Epidermal melanocyte (primary cell): ENCODE measurements around the gene LAMB2.

Source experiments
- DNase-seq: peaks from one replicate; pipeline ENCODE4 v3.0.0; 2011; ENCODE audit warnings: low spot score; ENCODE audit not compliant: insufficient read length

The LAMB2 gene

DNA sequence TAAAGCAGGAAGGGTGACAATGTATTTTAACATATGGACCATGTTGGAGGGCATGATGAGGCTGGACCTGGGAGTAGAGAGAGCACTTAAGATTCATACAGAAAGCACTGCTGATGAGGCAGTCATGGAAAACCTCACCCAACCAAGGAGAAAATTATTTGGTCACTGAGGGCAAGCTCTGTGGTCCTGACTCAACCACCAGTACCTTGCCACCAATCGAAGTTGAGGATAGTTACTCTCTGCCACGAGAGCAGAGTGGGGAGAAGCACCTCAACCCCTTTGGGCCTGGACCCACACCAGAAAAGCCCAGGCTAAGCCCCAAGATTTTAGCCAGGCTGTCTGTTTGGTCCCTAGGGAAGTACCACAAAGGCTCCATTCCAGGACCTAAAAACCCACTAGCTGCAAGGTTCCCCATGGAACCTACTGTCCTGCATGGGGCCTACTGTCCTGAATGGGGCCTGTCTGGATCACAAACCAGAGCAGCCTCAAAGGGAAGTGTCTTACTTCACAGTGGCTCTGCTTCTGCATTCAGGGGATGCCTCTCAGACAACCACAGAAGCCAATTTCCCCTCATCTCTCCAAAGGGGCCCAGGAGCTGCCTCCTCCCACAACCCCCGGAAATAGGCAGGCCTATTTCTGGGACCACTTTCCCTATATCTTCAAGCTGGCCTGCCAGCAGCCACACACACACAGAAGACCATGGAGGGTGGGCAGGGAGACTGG lies 29.1 kb upstream of the LAMB2 start:
- no peak for DNase-seq

DNA sequence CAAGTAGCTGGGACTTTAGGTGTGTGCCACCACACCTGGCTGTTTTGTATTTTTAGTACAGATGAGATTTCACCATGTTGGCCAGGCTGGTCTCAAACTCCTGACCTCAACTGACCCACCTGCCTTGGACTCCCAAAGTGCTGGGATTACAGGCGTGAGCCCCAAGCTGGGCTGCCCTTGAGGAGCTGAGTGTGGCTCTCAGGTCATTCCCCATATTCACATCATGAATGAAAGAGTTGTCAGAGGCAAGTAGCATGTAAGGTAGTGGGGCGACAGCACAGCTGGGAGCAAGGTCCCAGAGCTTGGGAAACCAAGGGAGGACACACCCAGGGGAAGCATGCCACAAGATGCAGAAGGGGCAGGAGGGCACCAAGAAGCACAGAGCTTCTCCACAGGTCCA lies 28.3 kb upstream of the LAMB2 start:
- DNase-seq, result no peak

GRCh38 chr3:49158792-49159191 lies 25.9 kb upstream of the LAMB2 start:
- DNase-seq, result no peak

GRCh38 chr3:49158103-49158709 lies 25.4 kb upstream of the LAMB2 start:
- no peak for DNase-seq

DNA sequence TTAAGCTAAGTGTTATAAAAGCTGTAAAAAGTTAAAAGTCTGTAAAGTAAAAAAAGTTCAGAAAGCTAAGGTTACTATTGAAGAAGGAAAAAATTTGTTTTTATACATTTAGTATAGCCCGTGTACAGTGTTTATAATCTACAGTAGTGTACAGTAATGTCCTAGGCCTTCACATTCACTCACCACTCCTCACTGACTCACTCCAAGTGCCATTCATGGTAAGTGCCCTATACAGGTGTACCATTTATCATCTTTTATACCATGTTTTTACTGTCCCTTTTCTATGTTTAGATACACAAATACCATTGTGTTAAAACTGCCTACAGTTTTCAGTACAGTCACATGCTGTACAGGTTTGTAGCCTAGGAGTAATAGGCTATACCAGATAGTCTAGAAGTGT lies 24.4 kb upstream of the LAMB2 start:
- no peak for DNase-seq

DNA sequence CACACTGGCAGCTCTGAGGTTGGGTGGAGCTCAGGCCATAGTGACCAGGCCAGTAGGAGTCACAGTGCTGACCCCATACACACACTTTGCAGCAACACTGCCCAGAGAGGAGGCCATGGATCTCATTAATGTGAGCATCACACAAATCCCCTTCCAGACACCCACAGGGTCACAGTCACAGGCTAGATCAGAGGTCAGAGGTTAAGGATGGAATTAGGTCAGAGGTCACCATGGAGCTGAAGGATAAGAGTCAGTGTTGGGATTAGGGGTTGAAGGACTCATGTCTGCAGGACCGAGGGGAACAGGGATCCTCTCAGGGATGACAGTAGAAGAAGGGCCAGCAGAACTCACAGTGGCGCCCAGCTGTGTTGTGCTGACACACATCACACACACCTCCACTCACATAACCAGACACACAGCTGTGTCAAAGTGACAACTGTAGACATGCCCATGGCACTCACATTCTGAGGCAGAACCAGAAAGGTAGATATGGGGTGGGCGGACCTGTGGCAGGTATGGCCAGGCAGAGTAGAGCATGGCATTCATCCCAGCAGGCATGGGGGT lies 20.6 kb upstream of the LAMB2 start:
- DNase-seq, result no peak

DNA sequence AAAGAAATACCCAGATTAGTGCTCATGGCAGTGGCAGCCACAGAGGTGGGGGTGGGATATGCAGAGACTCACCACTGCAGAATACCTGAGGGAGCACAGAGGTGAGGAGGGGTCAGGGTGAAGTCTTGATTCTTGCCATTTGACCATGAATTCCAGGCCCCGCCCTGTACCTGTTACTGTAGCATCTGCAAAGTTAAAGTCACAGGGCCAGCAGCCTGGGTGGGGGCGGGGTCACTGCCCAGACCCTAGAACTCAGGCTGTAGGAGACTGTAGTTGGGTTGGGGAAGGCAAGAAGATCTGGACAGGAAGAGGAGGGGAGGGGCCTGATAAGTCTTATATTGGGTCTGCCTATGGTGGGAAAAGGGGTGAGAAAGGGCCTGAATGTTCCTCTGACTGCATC lies 18.8 kb upstream of the LAMB2 start:
- no peak for DNase-seq

GRCh38 chr3:49148159-49148558 lies 15.3 kb upstream of the LAMB2 start:
- DNase-seq, result no peak

DNA sequence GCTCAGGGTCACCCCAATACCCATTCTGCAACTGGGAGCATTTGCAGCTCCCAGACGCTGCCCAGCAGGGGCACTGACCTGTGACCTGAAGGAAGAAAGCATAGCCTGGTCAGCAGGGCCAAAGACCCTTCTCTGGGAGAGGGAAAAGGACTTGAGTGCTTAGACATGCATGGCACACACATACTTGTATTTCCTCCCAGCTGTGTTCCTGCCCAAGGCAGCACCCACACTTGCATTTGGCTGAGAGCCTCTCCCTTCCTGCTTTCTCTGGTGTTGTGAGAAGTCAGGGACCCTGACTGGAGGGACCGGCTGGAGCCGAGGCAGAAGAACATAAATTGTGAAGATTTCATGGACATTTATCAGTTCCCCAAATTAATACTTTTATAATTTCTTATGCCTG lies 7.2 kb upstream of the LAMB2 start:
- DNase-seq, result no peak

- DNase-seq, result peak; percentile 8
Measured at GRCh38 chr3:49135499-49135898, 2.6 kb upstream of the LAMB2 start.

DNA sequence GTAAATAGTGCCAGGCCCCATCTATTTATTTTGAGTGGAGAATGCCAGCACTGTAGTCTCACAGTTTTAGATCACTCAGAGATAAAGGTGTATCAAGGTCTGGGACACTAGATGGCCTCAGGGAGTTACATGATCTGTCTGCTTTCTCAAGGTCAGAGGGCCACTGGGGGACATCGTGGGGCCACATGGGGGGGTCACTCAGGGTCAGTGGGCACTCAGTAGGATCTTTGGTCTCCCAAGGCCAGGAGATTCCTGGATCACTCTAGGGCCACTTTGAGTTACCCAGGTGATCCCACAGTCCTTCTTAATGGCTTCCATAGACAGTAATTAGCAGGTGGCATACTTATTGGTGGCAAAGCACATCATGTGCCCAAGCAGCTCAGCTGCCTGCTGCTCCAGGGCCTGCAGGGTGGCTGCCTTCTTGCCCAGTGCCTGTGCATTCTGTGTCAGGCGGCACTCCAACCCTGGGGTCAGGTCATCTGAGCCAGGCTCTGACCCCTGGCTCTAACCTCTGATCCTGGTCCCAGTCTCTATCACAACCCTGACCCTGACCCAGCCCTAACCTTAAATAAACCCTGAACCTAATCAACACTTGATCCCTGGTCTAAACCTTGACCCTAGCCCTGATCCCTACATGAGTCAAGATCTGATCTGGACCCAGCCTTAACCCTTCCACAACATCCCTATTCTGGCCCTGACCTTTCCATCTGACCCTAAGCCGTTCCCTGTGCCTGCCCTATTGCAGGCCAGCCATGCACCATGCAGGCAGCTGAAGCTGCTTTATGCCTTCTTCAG lies 1.8 kb upstream of the LAMB2 start:
- DNase-seq, result peak; percentile 7

DNA sequence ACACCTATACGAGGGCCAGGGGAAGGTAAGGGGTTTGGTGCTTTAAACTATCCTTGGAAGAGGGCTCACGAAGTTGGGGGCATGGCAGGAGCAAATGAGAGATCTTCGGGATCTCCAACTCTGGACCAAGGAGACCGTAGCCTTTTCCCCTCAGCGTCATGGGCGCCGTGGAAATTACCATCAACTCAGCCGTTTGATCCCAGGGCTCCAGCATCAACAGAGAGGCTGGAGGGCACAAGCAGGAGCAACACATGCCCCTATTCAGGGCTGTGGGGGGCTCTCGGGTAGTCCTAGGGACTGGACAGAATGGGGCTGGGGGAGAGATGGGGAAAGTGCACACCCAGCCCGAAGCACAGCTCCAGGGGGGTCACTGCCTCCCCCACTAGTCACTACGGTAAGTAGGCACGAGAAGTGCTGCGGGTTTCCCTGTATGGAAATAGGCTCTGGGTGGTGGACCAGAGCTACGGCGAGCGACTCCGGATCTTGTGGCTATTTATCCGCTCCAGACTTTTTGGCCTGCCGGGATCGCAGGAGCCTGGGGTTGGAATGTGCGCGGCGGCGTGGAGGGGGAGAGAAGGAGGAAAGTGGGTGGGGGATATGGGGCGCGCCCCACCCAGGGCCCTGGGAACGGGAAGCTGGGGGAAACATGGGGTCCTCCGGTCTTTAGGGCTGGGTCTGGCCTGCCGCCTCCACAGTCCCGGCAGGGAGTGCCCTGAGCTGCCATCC lies 539 bp upstream of the LAMB2 start:
- peak; percentile 94 for DNase-seq

- DNase-seq, result no peak
Measured at GRCh38 chr3:49132073-49132436, 795 bp downstream of the LAMB2 start.

DNA sequence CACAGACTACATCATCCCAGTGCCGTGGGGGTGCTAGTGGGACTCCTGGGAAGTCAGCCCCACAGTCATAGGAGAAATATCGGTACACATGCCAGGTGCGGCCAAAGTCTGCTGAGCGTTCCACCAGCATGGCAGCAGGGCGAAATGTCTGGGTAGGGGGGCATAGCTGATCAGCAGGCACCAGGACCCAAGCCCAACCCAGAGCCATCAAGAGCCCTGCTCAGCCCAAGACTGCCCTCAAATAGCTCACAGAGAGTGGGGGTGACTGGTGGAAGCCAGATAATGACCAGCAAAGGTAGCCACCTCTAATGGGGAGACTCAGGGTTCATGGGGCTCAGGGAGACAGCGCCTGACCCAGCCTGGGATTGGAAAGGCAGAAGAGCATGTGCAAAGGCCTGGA lies 1.3 kb downstream of the LAMB2 start:
- DNase-seq, result no peak

DNA sequence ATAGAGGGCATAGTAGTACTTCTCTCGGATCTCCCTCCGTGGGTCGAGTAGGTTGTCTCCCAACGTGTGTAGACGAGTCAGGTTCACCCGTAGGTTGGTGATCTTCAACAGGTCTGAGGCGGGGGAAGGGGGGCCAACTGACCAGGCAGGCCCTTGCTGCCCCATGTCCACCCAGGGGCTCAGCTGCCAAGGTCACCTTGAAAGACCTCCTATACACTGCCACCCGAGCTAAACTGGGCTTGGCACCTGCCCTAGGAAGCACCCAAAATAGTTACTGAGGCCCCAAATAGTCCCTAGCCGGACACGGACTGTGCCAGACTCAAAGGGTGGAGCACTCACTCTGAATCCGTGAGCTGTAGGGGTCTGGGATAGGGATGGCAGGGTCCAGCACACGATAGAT lies 1.8 kb downstream of the LAMB2 start:
- no peak for DNase-seq

DNA sequence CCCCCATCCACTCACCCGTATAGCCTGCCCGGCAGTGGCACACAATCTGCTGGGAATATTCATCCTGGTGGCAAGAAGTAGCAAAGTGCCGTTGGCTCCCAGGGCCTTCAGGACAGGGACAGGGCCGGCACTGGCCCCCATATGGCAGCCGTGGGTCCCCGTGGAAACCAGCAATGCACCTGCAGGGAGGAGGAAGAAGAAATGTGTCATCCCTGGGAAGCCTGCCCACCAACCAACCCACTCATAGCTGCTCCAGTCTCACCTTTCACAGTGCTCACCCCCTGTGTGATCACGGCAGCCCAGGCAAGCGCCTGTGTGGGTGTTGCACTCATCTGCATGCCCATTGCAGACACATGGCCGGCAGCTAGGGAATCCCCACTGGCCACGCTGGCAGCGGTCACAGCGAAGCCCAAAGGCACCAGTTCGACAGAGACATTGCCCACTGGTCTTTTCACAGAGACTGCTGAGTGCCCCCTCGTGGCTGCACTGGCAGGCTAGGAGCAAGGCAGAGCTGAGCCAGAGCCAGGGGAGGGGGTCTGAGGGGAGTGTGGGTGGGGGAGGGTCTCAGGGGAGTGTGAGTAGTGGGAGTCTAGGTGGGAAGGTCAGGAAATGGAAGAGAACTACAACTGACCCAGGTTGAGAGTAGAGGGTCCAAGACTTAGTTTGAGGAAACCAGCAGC lies 7.7 kb downstream of the LAMB2 start:
- DNase-seq, result no peak

DNA sequence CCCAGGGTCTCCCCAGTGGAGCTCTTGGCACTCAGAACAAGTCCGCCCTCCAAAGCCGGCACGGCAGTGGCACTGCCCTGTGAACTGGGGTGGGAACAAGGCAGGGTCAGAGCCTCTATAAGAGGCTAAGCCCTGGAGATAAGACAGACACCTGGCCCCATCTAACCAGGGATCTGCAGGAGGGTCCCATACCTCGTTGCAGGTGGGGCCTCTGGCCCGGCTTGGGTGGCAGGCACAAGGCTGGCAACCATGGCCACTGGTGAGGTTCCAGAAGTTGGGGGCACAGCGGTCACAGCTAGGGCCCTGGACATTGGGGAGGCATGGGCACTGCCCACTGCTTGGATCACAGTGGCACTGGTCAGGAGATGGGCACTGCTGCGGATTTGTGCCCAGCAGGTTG lies 8.6 kb downstream of the LAMB2 start:
- no peak for DNase-seq

DNA sequence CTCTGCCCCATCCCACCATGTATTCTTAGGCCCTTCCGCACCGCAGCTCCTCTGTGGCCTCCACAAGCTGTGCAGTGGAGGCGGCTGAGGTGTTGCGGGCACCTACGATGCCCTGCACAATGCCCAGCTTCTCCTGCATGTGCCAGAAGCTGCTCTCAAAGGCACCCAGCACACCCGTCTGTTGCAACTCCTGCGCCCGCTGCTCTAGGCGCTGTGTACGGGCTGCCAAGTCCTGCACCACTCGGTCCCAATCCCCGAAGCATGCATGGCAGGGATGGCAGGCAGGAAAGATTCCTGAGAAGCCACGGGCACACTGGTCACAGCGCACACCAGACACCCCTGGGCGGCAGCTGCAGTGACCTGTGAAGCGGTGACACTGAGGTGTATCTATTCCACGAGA lies 9.2 kb downstream of the LAMB2 start:
- DNase-seq, result no peak

GRCh38 chr3:49122886-49123545 lies 9.8 kb downstream of the LAMB2 start:
- DNase-seq, result no peak

- no peak for DNase-seq
Measured at GRCh38 chr3:49122451-49122850, 10.4 kb downstream of the LAMB2 start.

GRCh38 chr3:49122022-49122421 lies 10.8 kb downstream of the LAMB2 start:
- DNase-seq, result no peak
